ENCODE measurements around the gene CTNND2.
"Not testable (repeated sequence)": the region's sequence is repeated elsewhere in the genome, so short reads cannot be mapped to it uniquely, and the experiment has no call there.

CTNND2 gene

GRCh38 chr5:11679676-11680075 lies 224.6 kb downstream of the CTNND2 start:
- DNase-seq (ENCODE audit: low read depth in 2 of 2): no peak

- no peak for DNase-seq (ENCODE audit: low read depth in 2 of 2)
These were observed 229.1 kb downstream of the CTNND2 start for GRCh38 chr5:11675184-11675583.

- no peak for DNase-seq (ENCODE audit: low read depth in 2 of 2)
These were observed 231.7 kb downstream of the CTNND2 start for GRCh38 chr5:11672385-11673085.

- DNase-seq (ENCODE audit: low read depth in 2 of 2): no peak
These were observed 245.9 kb downstream of the CTNND2 start for GRCh38 chr5:11658376-11658775.

GRCh38 chr5:11656916-11657315 lies 247.3 kb downstream of the CTNND2 start:
- DNase-seq (ENCODE audit: low read depth in 2 of 2): no peak

GRCh38 chr5:11655681-11656080 lies 248.6 kb downstream of the CTNND2 start:
- no peak for DNase-seq (ENCODE audit: low read depth in 2 of 2)

- no peak for DNase-seq (ENCODE audit: low read depth in 2 of 2)
These were observed 253.3 kb downstream of the CTNND2 start for GRCh38 chr5:11650936-11651335.

GRCh38 chr5:11646141-11646540 lies 258.1 kb downstream of the CTNND2 start:
- no peak for DNase-seq (ENCODE audit: low read depth in 2 of 2)

- DNase-seq (ENCODE audit: low read depth in 2 of 2): no peak
These were observed 261.8 kb downstream of the CTNND2 start for GRCh38 chr5:11642438-11642837.

GRCh38 chr5:11640158-11640873 lies 263.9 kb downstream of the CTNND2 start:
- DNase-seq (ENCODE audit: low read depth in 2 of 2): no peak

- no peak for DNase-seq (ENCODE audit: low read depth in 2 of 2)
These were observed 281.5 kb downstream of the CTNND2 start for GRCh38 chr5:11622785-11623184.

GRCh38 chr5:11620172-11620571 lies 284.1 kb downstream of the CTNND2 start:
- no peak for DNase-seq (ENCODE audit: low read depth in 2 of 2)

GRCh38 chr5:11619339-11620024 lies 284.8 kb downstream of the CTNND2 start:
- DNase-seq (ENCODE audit: low read depth in 2 of 2): no peak

GRCh38 chr5:11617080-11617479 lies 287.2 kb downstream of the CTNND2 start:
- DNase-seq (ENCODE audit: low read depth in 2 of 2): no peak

- DNase-seq (ENCODE audit: low read depth in 2 of 2): not testable (repeated sequence)
These were observed 287.6 kb downstream of the CTNND2 start for GRCh38 chr5:11616624-11617023.

- no peak for DNase-seq (ENCODE audit: low read depth in 2 of 2)
These were observed 293.2 kb downstream of the CTNND2 start for GRCh38 chr5:11611011-11611410.

- DNase-seq (ENCODE audit: low read depth in 2 of 2): no peak
These were observed 294.5 kb downstream of the CTNND2 start for GRCh38 chr5:11609570-11610303.

- DNase-seq (ENCODE audit: low read depth in 2 of 2): no peak
These were observed 295.7 kb downstream of the CTNND2 start for GRCh38 chr5:11608530-11608929.

GRCh38 chr5:11607944-11608483 lies 296.2 kb downstream of the CTNND2 start:
- DNase-seq (ENCODE audit: low read depth in 2 of 2): no peak

- DNase-seq (ENCODE audit: low read depth in 2 of 2): no peak
These were observed 301.9 kb downstream of the CTNND2 start for GRCh38 chr5:11602298-11602697.

GRCh38 chr5:11599499-11599898 lies 304.7 kb downstream of the CTNND2 start:
- DNase-seq (ENCODE audit: low read depth in 2 of 2): no peak

- DNase-seq (ENCODE audit: low read depth in 2 of 2): no peak
These were observed 307.6 kb downstream of the CTNND2 start for GRCh38 chr5:11596657-11597071.
